ENCODE results near the gene KDELR3. TPM values are rescaled to one million over a fixed set of nuclear protein-coding genes. Genes with fewer than 3 reads are reported as not detected.

The KDELR3 gene
- total and polyA plus RNA-seq, 2 of the 8 experiments (the other 6 are each of a cell fraction or from before 2014, with no cell fraction given): 7.9 to 13.0 TPM

DNA sequence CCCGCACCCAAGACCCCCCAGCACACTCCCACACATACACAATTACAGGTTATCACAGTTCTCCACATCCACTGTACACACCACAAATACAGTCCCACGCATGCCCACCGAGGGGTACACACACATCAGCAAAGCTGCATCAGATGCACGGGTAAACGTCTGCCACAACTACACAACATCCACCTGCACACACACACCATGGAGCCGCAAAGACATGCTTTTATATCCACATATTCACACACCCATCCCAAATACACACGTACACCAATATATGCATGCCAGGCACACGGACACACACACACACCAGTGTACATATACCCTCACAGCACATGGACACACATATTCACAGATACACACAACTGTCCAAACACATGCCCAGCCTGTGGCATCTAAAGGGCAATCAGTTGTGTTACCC, 7.5 kb upstream of the KDELR3 start (continued):
- TF ChIP-seq, protein P1, sequence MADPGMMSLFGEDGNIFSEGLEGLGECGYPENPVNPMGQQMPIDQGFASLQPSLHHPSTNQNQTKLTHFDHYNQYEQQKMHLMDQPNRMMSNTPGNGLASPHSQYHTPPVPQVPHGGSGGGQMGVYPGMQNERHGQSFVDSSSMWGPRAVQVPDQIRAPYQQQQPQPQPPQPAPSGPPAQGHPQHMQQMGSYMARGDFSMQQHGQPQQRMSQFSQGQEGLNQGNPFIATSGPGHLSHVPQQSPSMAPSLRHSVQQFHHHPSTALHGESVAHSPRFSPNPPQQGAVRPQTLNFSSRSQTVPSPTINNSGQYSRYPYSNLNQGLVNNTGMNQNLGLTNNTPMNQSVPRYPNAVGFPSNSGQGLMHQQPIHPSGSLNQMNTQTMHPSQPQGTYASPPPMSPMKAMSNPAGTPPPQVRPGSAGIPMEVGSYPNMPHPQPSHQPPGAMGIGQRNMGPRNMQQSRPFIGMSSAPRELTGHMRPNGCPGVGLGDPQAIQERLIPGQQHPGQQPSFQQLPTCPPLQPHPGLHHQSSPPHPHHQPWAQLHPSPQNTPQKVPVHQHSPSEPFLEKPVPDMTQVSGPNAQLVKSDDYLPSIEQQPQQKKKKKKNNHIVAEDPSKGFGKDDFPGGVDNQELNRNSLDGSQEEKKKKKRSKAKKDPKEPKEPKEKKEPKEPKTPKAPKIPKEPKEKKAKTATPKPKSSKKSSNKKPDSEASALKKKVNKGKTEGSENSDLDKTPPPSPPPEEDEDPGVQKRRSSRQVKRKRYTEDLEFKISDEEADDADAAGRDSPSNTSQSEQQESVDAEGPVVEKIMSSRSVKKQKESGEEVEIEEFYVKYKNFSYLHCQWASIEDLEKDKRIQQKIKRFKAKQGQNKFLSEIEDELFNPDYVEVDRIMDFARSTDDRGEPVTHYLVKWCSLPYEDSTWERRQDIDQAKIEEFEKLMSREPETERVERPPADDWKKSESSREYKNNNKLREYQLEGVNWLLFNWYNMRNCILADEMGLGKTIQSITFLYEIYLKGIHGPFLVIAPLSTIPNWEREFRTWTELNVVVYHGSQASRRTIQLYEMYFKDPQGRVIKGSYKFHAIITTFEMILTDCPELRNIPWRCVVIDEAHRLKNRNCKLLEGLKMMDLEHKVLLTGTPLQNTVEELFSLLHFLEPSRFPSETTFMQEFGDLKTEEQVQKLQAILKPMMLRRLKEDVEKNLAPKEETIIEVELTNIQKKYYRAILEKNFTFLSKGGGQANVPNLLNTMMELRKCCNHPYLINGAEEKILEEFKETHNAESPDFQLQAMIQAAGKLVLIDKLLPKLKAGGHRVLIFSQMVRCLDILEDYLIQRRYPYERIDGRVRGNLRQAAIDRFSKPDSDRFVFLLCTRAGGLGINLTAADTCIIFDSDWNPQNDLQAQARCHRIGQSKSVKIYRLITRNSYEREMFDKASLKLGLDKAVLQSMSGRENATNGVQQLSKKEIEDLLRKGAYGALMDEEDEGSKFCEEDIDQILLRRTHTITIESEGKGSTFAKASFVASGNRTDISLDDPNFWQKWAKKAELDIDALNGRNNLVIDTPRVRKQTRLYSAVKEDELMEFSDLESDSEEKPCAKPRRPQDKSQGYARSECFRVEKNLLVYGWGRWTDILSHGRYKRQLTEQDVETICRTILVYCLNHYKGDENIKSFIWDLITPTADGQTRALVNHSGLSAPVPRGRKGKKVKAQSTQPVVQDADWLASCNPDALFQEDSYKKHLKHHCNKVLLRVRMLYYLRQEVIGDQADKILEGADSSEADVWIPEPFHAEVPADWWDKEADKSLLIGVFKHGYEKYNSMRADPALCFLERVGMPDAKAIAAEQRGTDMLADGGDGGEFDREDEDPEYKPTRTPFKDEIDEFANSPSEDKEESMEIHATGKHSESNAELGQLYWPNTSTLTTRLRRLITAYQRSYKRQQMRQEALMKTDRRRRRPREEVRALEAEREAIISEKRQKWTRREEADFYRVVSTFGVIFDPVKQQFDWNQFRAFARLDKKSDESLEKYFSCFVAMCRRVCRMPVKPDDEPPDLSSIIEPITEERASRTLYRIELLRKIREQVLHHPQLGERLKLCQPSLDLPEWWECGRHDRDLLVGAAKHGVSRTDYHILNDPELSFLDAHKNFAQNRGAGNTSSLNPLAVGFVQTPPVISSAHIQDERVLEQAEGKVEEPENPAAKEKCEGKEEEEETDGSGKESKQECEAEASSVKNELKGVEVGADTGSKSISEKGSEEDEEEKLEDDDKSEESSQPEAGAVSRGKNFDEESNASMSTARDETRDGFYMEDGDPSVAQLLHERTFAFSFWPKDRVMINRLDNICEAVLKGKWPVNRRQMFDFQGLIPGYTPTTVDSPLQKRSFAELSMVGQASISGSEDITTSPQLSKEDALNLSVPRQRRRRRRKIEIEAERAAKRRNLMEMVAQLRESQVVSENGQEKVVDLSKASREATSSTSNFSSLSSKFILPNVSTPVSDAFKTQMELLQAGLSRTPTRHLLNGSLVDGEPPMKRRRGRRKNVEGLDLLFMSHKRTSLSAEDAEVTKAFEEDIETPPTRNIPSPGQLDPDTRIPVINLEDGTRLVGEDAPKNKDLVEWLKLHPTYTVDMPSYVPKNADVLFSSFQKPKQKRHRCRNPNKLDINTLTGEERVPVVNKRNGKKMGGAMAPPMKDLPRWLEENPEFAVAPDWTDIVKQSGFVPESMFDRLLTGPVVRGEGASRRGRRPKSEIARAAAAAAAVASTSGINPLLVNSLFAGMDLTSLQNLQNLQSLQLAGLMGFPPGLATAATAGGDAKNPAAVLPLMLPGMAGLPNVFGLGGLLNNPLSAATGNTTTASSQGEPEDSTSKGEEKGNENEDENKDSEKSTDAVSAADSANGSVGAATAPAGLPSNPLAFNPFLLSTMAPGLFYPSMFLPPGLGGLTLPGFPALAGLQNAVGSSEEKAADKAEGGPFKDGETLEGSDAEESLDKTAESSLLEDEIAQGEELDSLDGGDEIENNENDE (IDR thresholded peaks at IDR 0.05; ENCODE audit: insufficient replicate concordance, low read length): no peak
- TF ChIP-seq TAF7 (optimal IDR thresholded peaks at IDR 0.05; ENCODE audit: borderline replicate concordance, low read depth, low read length) (no peak), POU5F1 (IDR thresholded peaks at IDR 0.05; ENCODE audit: low read depth, low read length) (no peak), CHD2 (IDR thresholded peaks at IDR 0.05; ENCODE audit: low read length) (no peak), TAF1 (IDR thresholded peaks at IDR 0.05; ENCODE audit: low read depth, low read length) (no peak), KDM5A (IDR thresholded peaks at IDR 0.05; ENCODE audit: low read length) (no peak), EGR1 (IDR thresholded peaks at IDR 0.05; ENCODE audit: borderline replicate concordance, low read depth, low read length) (no peak)
- TF ChIP-seq, protein P2, sequence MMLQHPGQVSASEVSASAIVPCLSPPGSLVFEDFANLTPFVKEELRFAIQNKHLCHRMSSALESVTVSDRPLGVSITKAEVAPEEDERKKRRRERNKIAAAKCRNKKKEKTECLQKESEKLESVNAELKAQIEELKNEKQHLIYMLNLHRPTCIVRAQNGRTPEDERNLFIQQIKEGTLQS (IDR thresholded peaks at IDR 0.05; ENCODE audit: insufficient read depth, low read depth, low read length): no peak
